HepG2 (cell line): Measurements from ENCODE around the gene KCNQ1OT1. TPM values are rescaled to one million over a fixed set of nuclear protein-coding genes. Genes with fewer than 3 reads are reported as not detected.

Experiments
- AKNA ChIP-seq: sonication (generic); formaldehyde crosslinking; IDR thresholded peaks from 2 replicates; pipeline ENCODE4 v1.4.0; 2020; ENCODE audit warnings: missing genetic modification reagents, borderline replicate concordance
- FIP1L1 ChIP-seq: fragments of 200-400 bp; formaldehyde crosslinking; IDR thresholded peaks from 2 replicates; pipeline ENCODE4 v1.6.1; 2018; ENCODE audit warnings: low read depth, mild to moderate bottlenecking, low read length, moderate library complexity, borderline replicate concordance; ENCODE audit not compliant: insufficient read depth
- FOSL2 ChIP-seq: sonication (generic); formaldehyde crosslinking; IDR thresholded peaks from 2 replicates; pipeline ENCODE4 v1.4.0; 2020; ENCODE audit warnings: missing genetic modification reagents
- MAX ChIP-seq: IDR thresholded peaks from 2 replicates; pipeline ENCODE4 v1.6.1; 2012; ENCODE audit warnings: inconsistent platforms
- NRL ChIP-seq: sonication (generic); formaldehyde crosslinking; IDR thresholded peaks from 2 replicates; pipeline ENCODE4 v1.5.0; 2020; ENCODE audit warnings: missing genetic modification reagents, mild to moderate bottlenecking, moderate library complexity, borderline replicate concordance
- POGK ChIP-seq: sonication (generic); formaldehyde crosslinking; conservative IDR thresholded peaks from 2 replicates; pipeline ENCODE4 v1.8.0; 2022; ENCODE audit warnings: mild to moderate bottlenecking, moderate library complexity, missing genetic modification reagents
- SOX6 ChIP-seq, 2 experiments: fragments of 450-650 bp in 1 of 2; sonication (generic) in 1 of 2; formaldehyde crosslinking in 1 of 2; IDR thresholded peaks; 2 replicates each; pipeline versions ENCODE4 v1.4.0 to v1.6.1; 2017 to 2020; ENCODE audit warnings: antibody characterized with exemption in 1 of 2, mild to moderate bottlenecking in 1 of 2, missing genetic modification reagents in 1 of 2
- TGIF2 ChIP-seq: IDR thresholded peaks from 2 replicates; pipeline ENCODE4 v1.6.1; 2016; ENCODE audit warnings: control low read depth, missing compliant biosample characterization
- ZBTB7B ChIP-seq: sonication (generic); formaldehyde crosslinking; IDR thresholded peaks from 2 replicates; pipeline ENCODE4 v1.4.0; 2020; ENCODE audit warnings: missing genetic modification reagents
- ZNF383 ChIP-seq: sonication (generic); formaldehyde crosslinking; IDR thresholded peaks from 2 replicates; pipeline ENCODE4 v1.4.0; 2020; ENCODE audit warnings: missing genetic modification reagents, mild to moderate bottlenecking, borderline replicate concordance
- ZNF605 ChIP-seq: sonication (generic); formaldehyde crosslinking; IDR thresholded peaks from 2 replicates; pipeline ENCODE4 v1.8.0; 2022; ENCODE audit warnings: mild to moderate bottlenecking, missing genetic modification reagents
- ZNF766 ChIP-seq: sonication (generic); formaldehyde crosslinking; IDR thresholded peaks from 2 replicates; pipeline ENCODE4 v1.5.0; 2020; ENCODE audit warnings: missing genetic modification reagents, borderline replicate concordance
- ZSCAN9 ChIP-seq: IDR thresholded peaks from 2 replicates; pipeline ENCODE4 v1.6.1; 2016; ENCODE audit warnings: borderline replicate concordance
- polyA plus RNA-seq, 8 experiments: library from polyadenylated mRNA; depleted of rRNA in 3 of 8; stranded (reverse) in 7 of 8; unstranded in 1 of 8; fragments of >200 nt; fragmentation: Illumina TruSeq in 4 of 8; extraction: Trizol in 4 of 8; gene quantifications; 2 replicates each; pipeline versions ENCODE4 v1.2.1 to v1.2.3, GENCODE V29; 2011 to 2016; ENCODE audit warnings: low read depth in 4 of 8, missing spikeins in 1 of 8, mixed read lengths in 1 of 8; ENCODE audit not compliant: insufficient read depth in 1 of 8
- total RNA-seq, 5 experiments: library from RNA; depleted of rRNA; stranded (reverse); fragments of >200 nt; fragmentation: Illumina TruSeq; extraction: Trizol; gene quantifications; 2 replicates each; pipeline ENCODE4 v1.2.3, GENCODE V29; 2016; ENCODE audit warnings: low read depth in 1 of 5
- TF ChIP-seq, protein P1 (sequence below): sonication (generic); formaldehyde crosslinking; IDR thresholded peaks from 2 replicates; pipeline ENCODE4 v1.4.0; 2020; ENCODE audit warnings: missing genetic modification reagents
- TF ChIP-seq, protein P2 (sequence below): sonication (generic); formaldehyde crosslinking; IDR thresholded peaks from 2 replicates; pipeline ENCODE4 v1.4.0; 2020; ENCODE audit warnings: missing genetic modification reagents

The KCNQ1OT1 gene
- total and polyA plus RNA-seq, 2 of the 13 experiments (the other 11 are each of a cell fraction or from before 2014, with no cell fraction given), result 1.3 to 18.9 TPM

GRCh38 chr11:2742611-2743426 is 43.0 kb upstream of the KCNQ1OT1 start (continued):
- TF ChIP-seq ZSCAN9 (CRISPR knock-in tag), result 0 out of 2 replicates have a peak, but pooled peaks have one; percentile 29
- no peak for TF ChIP-seq NRL
- peak; percentile 58; the same call in 1 of the 2 replicates for TF ChIP-seq MAX
- TF ChIP-seq ZBTB7B (CRISPR knock-in tag), result 0 out of 2 replicates have a peak, but pooled peaks have one; percentile 46
- TF ChIP-seq FIP1L1, result no peak
- TF ChIP-seq ZNF605 (CRISPR knock-in tag), result no peak
- TF ChIP-seq SOX6 (IDR thresholded peaks at IDR 0.05), result no peak
- no peak for TF ChIP-seq SOX6 (CRISPR knock-in tag; IDR thresholded peaks at IDR 0.05)
- TF ChIP-seq, protein P1, sequence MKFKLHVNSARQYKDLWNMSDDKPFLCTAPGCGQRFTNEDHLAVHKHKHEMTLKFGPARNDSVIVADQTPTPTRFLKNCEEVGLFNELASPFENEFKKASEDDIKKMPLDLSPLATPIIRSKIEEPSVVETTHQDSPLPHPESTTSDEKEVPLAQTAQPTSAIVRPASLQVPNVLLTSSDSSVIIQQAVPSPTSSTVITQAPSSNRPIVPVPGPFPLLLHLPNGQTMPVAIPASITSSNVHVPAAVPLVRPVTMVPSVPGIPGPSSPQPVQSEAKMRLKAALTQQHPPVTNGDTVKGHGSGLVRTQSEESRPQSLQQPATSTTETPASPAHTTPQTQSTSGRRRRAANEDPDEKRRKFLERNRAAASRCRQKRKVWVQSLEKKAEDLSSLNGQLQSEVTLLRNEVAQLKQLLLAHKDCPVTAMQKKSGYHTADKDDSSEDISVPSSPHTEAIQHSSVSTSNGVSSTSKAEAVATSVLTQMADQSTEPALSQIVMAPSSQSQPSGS (CRISPR knock-in tag), result no peak
- TF ChIP-seq AKNA, result no peak
- TF ChIP-seq TGIF2 (CRISPR knock-in tag), result no peak
- no peak for TF ChIP-seq ZNF383 (CRISPR knock-in tag)
- TF ChIP-seq, protein P2, sequence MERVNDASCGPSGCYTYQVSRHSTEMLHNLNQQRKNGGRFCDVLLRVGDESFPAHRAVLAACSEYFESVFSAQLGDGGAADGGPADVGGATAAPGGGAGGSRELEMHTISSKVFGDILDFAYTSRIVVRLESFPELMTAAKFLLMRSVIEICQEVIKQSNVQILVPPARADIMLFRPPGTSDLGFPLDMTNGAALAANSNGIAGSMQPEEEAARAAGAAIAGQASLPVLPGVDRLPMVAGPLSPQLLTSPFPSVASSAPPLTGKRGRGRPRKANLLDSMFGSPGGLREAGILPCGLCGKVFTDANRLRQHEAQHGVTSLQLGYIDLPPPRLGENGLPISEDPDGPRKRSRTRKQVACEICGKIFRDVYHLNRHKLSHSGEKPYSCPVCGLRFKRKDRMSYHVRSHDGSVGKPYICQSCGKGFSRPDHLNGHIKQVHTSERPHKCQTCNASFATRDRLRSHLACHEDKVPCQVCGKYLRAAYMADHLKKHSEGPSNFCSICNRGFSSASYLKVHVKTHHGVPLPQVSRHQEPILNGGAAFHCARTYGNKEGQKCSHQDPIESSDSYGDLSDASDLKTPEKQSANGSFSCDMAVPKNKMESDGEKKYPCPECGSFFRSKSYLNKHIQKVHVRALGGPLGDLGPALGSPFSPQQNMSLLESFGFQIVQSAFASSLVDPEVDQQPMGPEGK, result peak; percentile 42; the same call in 1 of the 2 replicates
- 0 out of 2 replicates have a peak, but pooled peaks have one; percentile 13 for TF ChIP-seq FOSL2 (CRISPR knock-in tag)
- TF ChIP-seq POGK (CRISPR knock-in tag), result no peak
- TF ChIP-seq ZNF766, result no peak
